ENCODE measurements around the gene ABHD13. TPM values are rescaled to one million over a fixed set of nuclear protein-coding genes. Genes with fewer than 3 reads are reported as not detected.

The ABHD13 gene
- total RNA-seq, 5 donors from 2014 or later (not counting 1 experiment from before 2014, with no cell fraction given), result 12.3 to 15.8 (median 13.8) TPM

GRCh38 chr13:108188260-108188659 is 29.9 kb upstream of the ABHD13 start:
- no peak for DNase-seq
- POLR2A ChIA-PET, result no interaction called here
- no peak for ATAC-seq (replicated peaks in 1 of 4)
- Histone ChIP-seq H3K27me3 (replicated peaks in 1 of 2; ENCODE audit: control insufficient read depth in 2 of 2, extremely low read depth in 1 of 2, insufficient read depth in 2 of 2, low read length in 1 of 2) (no peaks in the 10 kb centered on the region), H3K4me3 (ENCODE audit: control insufficient read depth in 1 of 2, extremely low read depth in 1 of 2, low read length in 1 of 2) (no peak overlapping the region), H3K27ac (ENCODE audit: low read length) (no peak overlapping the region), H3K4me1 (ENCODE audit: control insufficient read depth in 1 of 2, extremely low read depth in 1 of 2, insufficient read depth in 2 of 2, low read length in 2 of 2) (no peaks in the 10 kb centered on the region), H3K9me3 (no peaks in the 10 kb centered on the region), H3K36me3 (ENCODE audit: control insufficient read depth in 2 of 2, extremely low read depth in 1 of 2, insufficient read depth in 1 of 2, low read length in 1 of 2) (no peaks in the 10 kb centered on the region)
- Mint-ChIP-seq H3K27ac (no peak overlapping the region), H3K36me3 (peaks cover 3% of the 10 kb centered on the region), H3K27me3 (peaks cover 14 to 19% of the 10 kb centered on the region in 2 donors), H3K4me1 (no peaks in the 10 kb centered on the region), H3K9me3 (no peaks in the 10 kb centered on the region), H3K4me3 (no peak overlapping the region)
- CTCF ChIA-PET, result no interaction called here
- no CpG with 5 or more reads among the region's 2 CpGs for WGBS (ENCODE audit: insufficient coverage)

- Histone ChIP-seq H3K27ac (ENCODE audit: low read length) (no peak overlapping the region), H3K4me3 (ENCODE audit: control insufficient read depth in 1 of 2, extremely low read depth in 1 of 2, low read length in 1 of 2) (no peak overlapping the region), H3K9me3 (no peaks in the 10 kb centered on the region), H3K36me3 (ENCODE audit: control insufficient read depth in 2 of 2, extremely low read depth in 1 of 2, insufficient read depth in 1 of 2, low read length in 1 of 2) (no peaks in the 10 kb centered on the region), H3K27me3 (replicated peaks in 1 of 2; ENCODE audit: control insufficient read depth in 2 of 2, extremely low read depth in 1 of 2, insufficient read depth in 2 of 2, low read length in 1 of 2) (peaks cover 0 to 15% of the 10 kb centered on the region in 2 experiments), H3K4me1 (ENCODE audit: control insufficient read depth in 1 of 2, extremely low read depth in 1 of 2, insufficient read depth in 2 of 2, low read length in 2 of 2) (no peaks in the 10 kb centered on the region)
- Mint-ChIP-seq H3K36me3 (peaks cover 3% of the 10 kb centered on the region), H3K27ac (no peak overlapping the region), H3K27me3 (peaks cover 14% of the 10 kb centered on the region in 2 donors), H3K4me3 (no peak overlapping the region), H3K9me3 (peaks cover 0 to 10% (median 7%) of the 10 kb centered on the region in 3 donors), H3K4me1 (no peaks in the 10 kb centered on the region)
- ATAC-seq (replicated peaks in 1 of 4) (no peak), DNase-seq (no peak)
- CTCF ChIA-PET, result interaction anchor here in 1 of 2 donors (0.6 kb wide), 1 partner anchor 72 kb away, joined by 4 read pairs; no protein-coding TSS in a partner anchor
- no CpG with 5 or more reads among the region's 3 CpGs for whole genome bisulfite sequencing (ENCODE audit: insufficient coverage)
- POLR2A ChIA-PET, result no interaction called here
Measured at GRCh38 chr13:108190897-108191296, 27.3 kb upstream of the ABHD13 start.

- Histone ChIP-seq H3K9me3 (no peaks in the 10 kb centered on the region), H3K36me3 (ENCODE audit: control insufficient read depth in 2 of 2, extremely low read depth in 1 of 2, insufficient read depth in 1 of 2, low read length in 1 of 2) (no peaks in the 10 kb centered on the region), H3K4me3 (ENCODE audit: control insufficient read depth in 1 of 2, extremely low read depth in 1 of 2, low read length in 1 of 2) (no peak overlapping the region), H3K27me3 (replicated peaks in 1 of 2; ENCODE audit: control insufficient read depth in 2 of 2, extremely low read depth in 1 of 2, insufficient read depth in 2 of 2, low read length in 1 of 2) (peaks cover 0 to 16% of the 10 kb centered on the region in 2 experiments), H3K27ac (ENCODE audit: low read length) (no peak overlapping the region), H3K4me1 (ENCODE audit: control insufficient read depth in 1 of 2, extremely low read depth in 1 of 2, insufficient read depth in 2 of 2, low read length in 2 of 2) (no peaks in the 10 kb centered on the region)
- H3K4me3 Mint-ChIP-seq, result no peak overlapping the region
- ChIA-PET POLR2A (no interaction called here), CTCF (no interaction called here)
- no peaks in the 10 kb centered on the region for H3K4me1 Mint-ChIP-seq
- H3K9me3 Mint-ChIP-seq, result peaks cover 0 to 16% (median 7%) of the 10 kb centered on the region in 3 donors
- H3K27me3 Mint-ChIP-seq, result peaks cover 17 to 20% of the 10 kb centered on the region in 2 donors
- ATAC-seq (replicated peaks in 1 of 4) (no peak), DNase-seq (no peak)
- H3K27ac Mint-ChIP-seq, result no peak overlapping the region
- H3K36me3 Mint-ChIP-seq, result peaks cover 3% of the 10 kb centered on the region
Measured at GRCh38 chr13:108193806-108194205, 24.4 kb upstream of the ABHD13 start.

GRCh38 chr13:108194435-108194936 is 23.7 kb upstream of the ABHD13 start:
- Mint-ChIP-seq H3K27ac (no peak overlapping the region), H3K4me1 (no peaks in the 10 kb centered on the region), H3K9me3 (peaks cover 0 to 16% (median 7%) of the 10 kb centered on the region in 3 donors), H3K36me3 (no peaks in the 10 kb centered on the region), H3K27me3 (peaks cover 18 to 19% of the 10 kb centered on the region in 2 donors), H3K4me3 (no peak overlapping the region)
- H3K4me3 ChIP-seq (ENCODE audit: control insufficient read depth in 1 of 2, extremely low read depth in 1 of 2, low read length in 1 of 2), result no peak overlapping the region
- peaks cover 0 to 16% of the 10 kb centered on the region in 2 experiments for H3K27me3 ChIP-seq (replicated peaks in 1 of 2; ENCODE audit: control insufficient read depth in 2 of 2, extremely low read depth in 1 of 2, insufficient read depth in 2 of 2, low read length in 1 of 2)
- ChIA-PET CTCF (interaction anchor here in 1 of 2 donors (1.8 kb wide), 1 partner anchor 15 kb away, joined by 5 read pairs; no protein-coding TSS in a partner anchor), POLR2A (no interaction called here)
- no peaks in the 10 kb centered on the region for H3K9me3 ChIP-seq
- no peaks in the 10 kb centered on the region for H3K4me1 ChIP-seq (ENCODE audit: control insufficient read depth in 1 of 2, extremely low read depth in 1 of 2, insufficient read depth in 2 of 2, low read length in 2 of 2)
- no peak overlapping the region for H3K27ac ChIP-seq (ENCODE audit: low read length)
- ATAC-seq (replicated peaks in 1 of 4), result no peak
- H3K36me3 ChIP-seq (ENCODE audit: control insufficient read depth in 2 of 2, extremely low read depth in 1 of 2, insufficient read depth in 1 of 2, low read length in 1 of 2), result no peaks in the 10 kb centered on the region
- WGBS (ENCODE audit: insufficient coverage), result 74% methylated on average over 5 of the region's 5 CpGs
- DNase-seq, result no peak

- no peak for DNase-seq
- Histone ChIP-seq H3K36me3 (ENCODE audit: control insufficient read depth in 2 of 2, extremely low read depth in 1 of 2, insufficient read depth in 1 of 2, low read length in 1 of 2) (no peaks in the 10 kb centered on the region), H3K4me3 (ENCODE audit: control insufficient read depth in 1 of 2, extremely low read depth in 1 of 2, low read length in 1 of 2) (no peak overlapping the region), H3K27ac (ENCODE audit: low read length) (no peak overlapping the region), H3K27me3 (replicated peaks in 1 of 2; ENCODE audit: control insufficient read depth in 2 of 2, extremely low read depth in 1 of 2, insufficient read depth in 2 of 2, low read length in 1 of 2) (peaks cover 0 to 16% of the 10 kb centered on the region in 2 experiments), H3K4me1 (ENCODE audit: control insufficient read depth in 1 of 2, extremely low read depth in 1 of 2, insufficient read depth in 2 of 2, low read length in 2 of 2) (no peaks in the 10 kb centered on the region), H3K9me3 (no peaks in the 10 kb centered on the region)
- no peaks in the 10 kb centered on the region for H3K36me3 Mint-ChIP-seq
- H3K4me1 Mint-ChIP-seq, result no peaks in the 10 kb centered on the region
- ATAC-seq (replicated peaks in 1 of 4), result no peak
- no peak overlapping the region for H3K27ac Mint-ChIP-seq
- H3K9me3 Mint-ChIP-seq, result peaks cover 0 to 16% (median 7%) of the 10 kb centered on the region in 3 donors
- WGBS (ENCODE audit: insufficient coverage), result no CpG with 5 or more reads among the region's 1 CpG
- ChIA-PET POLR2A (no interaction called here), CTCF (interaction anchor here in 1 of 2 donors (1.8 kb wide), 1 partner anchor 15 kb away, joined by 5 read pairs; no protein-coding TSS in a partner anchor)
- H3K4me3 Mint-ChIP-seq, result no peak overlapping the region
- H3K27me3 Mint-ChIP-seq, result peaks cover 15 to 18% of the 10 kb centered on the region in 2 donors
Measured at GRCh38 chr13:108195146-108195545, 23.0 kb upstream of the ABHD13 start.

- no peak overlapping the region for H3K4me3 Mint-ChIP-seq
- H3K27ac ChIP-seq (ENCODE audit: low read length), result no peak overlapping the region
- no peaks in the 10 kb centered on the region for H3K4me1 ChIP-seq (ENCODE audit: control insufficient read depth in 1 of 2, extremely low read depth in 1 of 2, insufficient read depth in 2 of 2, low read length in 2 of 2)
- DNase-seq, result no peak
- H3K27me3 ChIP-seq (replicated peaks in 1 of 2; ENCODE audit: control insufficient read depth in 2 of 2, extremely low read depth in 1 of 2, insufficient read depth in 2 of 2, low read length in 1 of 2), result peaks cover 0 to 16% of the 10 kb centered on the region in 2 experiments
- H3K4me1 Mint-ChIP-seq, result no peaks in the 10 kb centered on the region
- H3K36me3 ChIP-seq (ENCODE audit: control insufficient read depth in 2 of 2, extremely low read depth in 1 of 2, insufficient read depth in 1 of 2, low read length in 1 of 2), result no peaks in the 10 kb centered on the region
- peaks cover 10 to 12% of the 10 kb centered on the region in 2 donors for H3K27me3 Mint-ChIP-seq
- ChIA-PET CTCF (interaction anchor here in 1 of 2 donors (1.8 kb wide), 1 partner anchor 16 kb away, joined by 5 read pairs; no protein-coding TSS in a partner anchor), POLR2A (no interaction called here)
- H3K9me3 Mint-ChIP-seq, result peaks cover 0 to 16% (median 7%) of the 10 kb centered on the region in 3 donors
- no peak overlapping the region for H3K4me3 ChIP-seq (ENCODE audit: control insufficient read depth in 1 of 2, extremely low read depth in 1 of 2, low read length in 1 of 2)
- ATAC-seq (replicated peaks in 1 of 4), result no peak
- no peaks in the 10 kb centered on the region for H3K36me3 Mint-ChIP-seq
- H3K9me3 ChIP-seq, result no peaks in the 10 kb centered on the region
- 72% methylated on average over 3 of the region's 5 CpGs for WGBS (ENCODE audit: insufficient coverage)
- no peak overlapping the region for H3K27ac Mint-ChIP-seq
Measured at GRCh38 chr13:108195861-108196260, 22.3 kb upstream of the ABHD13 start.

All from T-cell (primary cell).